DOHH2 (cell line): Measurements from ENCODE around the gene SLC22A4.

Source experiments
- H3F3A ChIP-seq: fragments of 200-600 bp; sonication (generic), shearing (Covaris generic); 2 replicates; pipeline ENCODE4 v1.6.0; 2016; ENCODE audit warnings: antibody characterized with exemption, mild to moderate bottlenecking; ENCODE audit not compliant: control insufficient read depth, insufficient read depth
- H3K27ac ChIP-seq: fragments of 200-600 bp; sonication (generic); 2 replicates; pipeline ENCODE4 v1.5.1; 2014; ENCODE audit warnings: low read depth, mild to moderate bottlenecking, low read length, moderate library complexity
- H3K27me3 ChIP-seq: fragments of 200-600 bp; sonication (generic); 2 replicates; pipeline ENCODE4 v1.6.1; 2014; ENCODE audit warnings: mild to moderate bottlenecking, low read length, mixed read lengths; ENCODE audit not compliant: control insufficient read depth
- H3K36me3 ChIP-seq: fragments of 200-600 bp; sonication (generic); 2 replicates; pipeline ENCODE4 v1.6.1; 2014; ENCODE audit warnings: mild to moderate bottlenecking, low read length, moderate library complexity, mixed read lengths; ENCODE audit not compliant: control insufficient read depth
- H3K4me1 ChIP-seq: fragments of 200-600 bp; sonication (generic); 2 replicates; pipeline ENCODE4 v1.6.1; 2014; ENCODE audit warnings: mild to moderate bottlenecking, low read length, mixed read lengths; ENCODE audit not compliant: control insufficient read depth
- H3K4me2 ChIP-seq: fragments of 200-600 bp; sonication (generic); 2 replicates; pipeline ENCODE4 v1.6.0; 2014; ENCODE audit warnings: mild to moderate bottlenecking, low read length, moderate library complexity
- H3K4me3 ChIP-seq: fragments of 200-600 bp; sonication (generic); 2 replicates; pipeline ENCODE4 v1.5.1; 2014; ENCODE audit warnings: mild to moderate bottlenecking, low read length, mixed read lengths
- H3K79me2 ChIP-seq: fragments of 200-600 bp; sonication (generic); 2 replicates; pipeline ENCODE4 v1.6.1; 2014; ENCODE audit warnings: mild to moderate bottlenecking, low read length, mixed read lengths; ENCODE audit not compliant: control insufficient read depth
- H3K9me2 ChIP-seq: fragments of 200-600 bp; sonication (generic); replicated peaks from 2 replicates; pipeline ENCODE4 v1.6.1; 2014; ENCODE audit warnings: mild to moderate bottlenecking, low read length, mixed read lengths; ENCODE audit not compliant: control insufficient read depth
- H3K9me3 ChIP-seq: fragments of 200-600 bp; sonication (generic); 2 replicates; pipeline ENCODE4 v1.6.1; 2014; ENCODE audit warnings: antibody characterized with exemption, low read length, mixed read lengths; ENCODE audit not compliant: control insufficient read depth, insufficient read depth
- H4K20me1 ChIP-seq: fragments of 200-600 bp; sonication (generic); 2 replicates; pipeline ENCODE4 v1.6.0; 2014; ENCODE audit warnings: low read depth, mild to moderate bottlenecking, antibody characterized with exemption, low read length, moderate library complexity; ENCODE audit not compliant: control insufficient read depth, insufficient read depth
- CTCF ChIP-seq: fragments of 200-600 bp; sonication (generic); IDR thresholded peaks from one replicate; pipeline ENCODE4 v1.5.1; 2014; ENCODE audit warnings: antibody characterized with exemption, mild to moderate bottlenecking, low read depth, low read length; ENCODE audit not compliant: poor library complexity, severe bottlenecking
- EZH2phosphoT487 ChIP-seq: fragments of 200-600 bp; sonication (generic); IDR thresholded peaks from 2 replicates; pipeline ENCODE4 v1.6.1; 2017; ENCODE audit warnings: borderline replicate concordance, mild to moderate bottlenecking, antibody characterized with exemption, low read length, moderate library complexity, mixed read lengths

Gene SLC22A4

GRCh38 chr5:132380047-132380446 lies 85.9 kb downstream of the SLC22A4 start:
- H3K4me3 ChIP-seq = no peak overlapping the region
- H4K20me1 ChIP-seq = no peaks in the 10 kb centered on the region
- no peak overlapping the region for H3K27ac ChIP-seq
- H3K4me2 ChIP-seq = no peak overlapping the region
- TF ChIP-seq CTCF = no peak
- TF ChIP-seq EZH2phosphoT487 = no peak
- no peaks in the 10 kb centered on the region for H3K36me3 ChIP-seq
- no peaks in the 10 kb centered on the region for H3K79me2 ChIP-seq
- H3F3A ChIP-seq = no peaks in the 10 kb centered on the region
- H3K4me1 ChIP-seq = no peaks in the 10 kb centered on the region
- H3K9me2 ChIP-seq = no peaks in the 10 kb centered on the region
- no peaks in the 10 kb centered on the region for H3K27me3 ChIP-seq
- no peaks in the 10 kb centered on the region for H3K9me3 ChIP-seq

DNA sequence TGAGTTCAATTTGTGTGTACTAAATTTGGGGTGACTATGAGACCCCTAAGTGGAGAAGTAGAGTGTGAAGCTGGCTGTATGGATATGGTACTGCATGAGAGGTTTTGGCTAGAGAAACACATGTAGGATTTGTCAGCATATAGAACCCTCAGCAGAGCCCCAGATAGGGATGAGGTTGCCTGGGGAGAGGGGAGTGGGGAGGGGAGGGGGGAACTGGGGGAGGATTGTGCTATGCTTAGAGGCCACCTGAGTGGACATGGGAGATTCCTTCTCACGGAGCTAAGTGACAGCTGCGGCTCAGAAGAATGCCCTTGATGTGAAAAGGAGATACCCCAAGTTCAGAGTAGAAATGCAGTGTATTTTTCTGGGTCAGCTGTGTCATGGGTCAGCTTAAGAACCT lies 86.5 kb downstream of the SLC22A4 start:
- Histone ChIP-seq H4K20me1 (no peaks in the 10 kb centered on the region), H3K4me3 (no peak overlapping the region), H3K36me3 (no peaks in the 10 kb centered on the region), H3K27ac (no peak overlapping the region), H3K9me3 (no peaks in the 10 kb centered on the region), H3K9me2 (no peaks in the 10 kb centered on the region), H3F3A (no peaks in the 10 kb centered on the region), H3K4me2 (no peak overlapping the region), H3K79me2 (no peaks in the 10 kb centered on the region), H3K4me1 (peaks cover 7% of the 10 kb centered on the region), H3K27me3 (no peaks in the 10 kb centered on the region)
- TF ChIP-seq CTCF (no peak), EZH2phosphoT487 (no peak)

- no peak overlapping the region for H3K4me3 ChIP-seq
- no peaks in the 10 kb centered on the region for H3K9me2 ChIP-seq
- no peaks in the 10 kb centered on the region for H4K20me1 ChIP-seq
- H3K27ac ChIP-seq = no peak overlapping the region
- no peaks in the 10 kb centered on the region for H3K36me3 ChIP-seq
- TF ChIP-seq CTCF = no peak
- no peak for TF ChIP-seq EZH2phosphoT487
- no peaks in the 10 kb centered on the region for H3K27me3 ChIP-seq
- no peak overlapping the region for H3K4me2 ChIP-seq
- H3K4me1 ChIP-seq = peaks cover 7% of the 10 kb centered on the region
- no peaks in the 10 kb centered on the region for H3K79me2 ChIP-seq
- H3F3A ChIP-seq = no peaks in the 10 kb centered on the region
- no peaks in the 10 kb centered on the region for H3K9me3 ChIP-seq
Observed at GRCh38 chr5:132381614-132382013, 87.4 kb downstream of the SLC22A4 start.

DNA sequence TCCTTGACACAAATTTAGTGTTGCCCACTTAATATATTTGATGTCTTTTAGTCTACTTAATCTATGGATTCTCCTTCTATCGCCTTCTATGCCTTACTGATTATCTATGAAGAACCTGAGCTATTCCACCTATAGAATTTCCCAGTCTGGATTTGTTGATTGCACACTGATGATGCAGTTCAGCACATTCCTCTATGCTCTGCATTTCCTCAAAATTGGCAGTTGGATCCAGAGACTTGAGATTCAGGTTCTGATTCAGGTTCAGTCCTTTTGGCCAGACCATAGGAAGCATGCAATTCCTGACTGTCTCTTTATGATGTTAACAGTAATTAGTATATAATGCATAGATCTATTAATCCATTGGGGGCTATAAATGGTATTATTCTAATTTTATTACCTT lies 89.1 kb downstream of the SLC22A4 start:
- H3K79me2 ChIP-seq = no peaks in the 10 kb centered on the region
- no peaks in the 10 kb centered on the region for H3K36me3 ChIP-seq
- no peak for TF ChIP-seq EZH2phosphoT487
- no peak for TF ChIP-seq CTCF
- no peaks in the 10 kb centered on the region for H3K27me3 ChIP-seq
- no peaks in the 10 kb centered on the region for H3K9me3 ChIP-seq
- no peaks in the 10 kb centered on the region for H3K9me2 ChIP-seq
- no peaks in the 10 kb centered on the region for H3F3A ChIP-seq
- H3K27ac ChIP-seq = no peak overlapping the region
- no peaks in the 10 kb centered on the region for H4K20me1 ChIP-seq
- no peak overlapping the region for H3K4me3 ChIP-seq
- H3K4me1 ChIP-seq = peaks cover 10% of the 10 kb centered on the region
- no peak overlapping the region for H3K4me2 ChIP-seq
